HG03064 (cell line): ENCODE measurements around the gene EARS2.
"Not testable (repeated sequence)": the region's sequence is repeated elsewhere in the genome, so short reads cannot be mapped to it uniquely, and the experiment has no call there.

Source experiments
- ATAC-seq: cut with Tn5 transposase; IDR thresholded peaks from one replicate; pipeline ENCODE4 v1.9.1; 2021; ENCODE audit warnings: low read depth; ENCODE audit not compliant: unreplicated experiment

Gene EARS2

GRCh38 chr16:23556881-23557778 lies at the start of gene EARS2, which contains the start of gene UBFD1:
Gene EARS2 (minus strand): TSS chr16:23557350. CDS start chr16:23557343, 7 bp downstream.
Gene UBFD1 (plus strand): TSS chr16:23557727. CDS start chr16:23557743, 16 bp downstream.
- peak; percentile 91 for ATAC-seq

- no peak for ATAC-seq
Observed at GRCh38 chr16:23597003-23597756, 40.0 kb upstream of the EARS2 start.

- ATAC-seq: peak; percentile 84
Observed at GRCh38 chr16:23595951-23596720, 39.0 kb upstream of the EARS2 start, which contains the start of gene NDUFAB1. Gene NDUFAB1 (minus strand): TSS chr16:23596316. CDS start chr16:23596290, 26 bp downstream.

GRCh38 chr16:23595246-23595950 lies 38.2 kb upstream of the EARS2 start:
- peak; percentile 15 for ATAC-seq

GRCh38 chr16:23594186-23594585 lies 37.0 kb upstream of the EARS2 start:
- no peak for ATAC-seq

GRCh38 chr16:23590181-23590580 lies 33.0 kb upstream of the EARS2 start:
- ATAC-seq: no peak

- no peak for ATAC-seq
Observed at GRCh38 chr16:23587726-23588125, 30.6 kb upstream of the EARS2 start.

GRCh38 chr16:23584186-23585076 lies 27.3 kb upstream of the EARS2 start:
- no peak for ATAC-seq

- ATAC-seq: not testable (repeated sequence)
Observed at GRCh38 chr16:23583271-23583670, 26.1 kb upstream of the EARS2 start.

- no peak for ATAC-seq
Observed at GRCh38 chr16:23581764-23582163, 24.6 kb upstream of the EARS2 start.

GRCh38 chr16:23580391-23580790 lies 23.2 kb upstream of the EARS2 start:
- no peak for ATAC-seq

- no peak for ATAC-seq
Observed at GRCh38 chr16:23579371-23579770, 22.2 kb upstream of the EARS2 start.

GRCh38 chr16:23578101-23578830 lies 21.1 kb upstream of the EARS2 start:
- ATAC-seq: no peak

GRCh38 chr16:23577493-23577892 lies 20.3 kb upstream of the EARS2 start:
- no peak for ATAC-seq

- no peak for ATAC-seq
Observed at GRCh38 chr16:23575834-23576233, 18.7 kb upstream of the EARS2 start.

GRCh38 chr16:23573817-23574216 lies 16.7 kb upstream of the EARS2 start:
- no peak for ATAC-seq

GRCh38 chr16:23572394-23572793 lies 15.2 kb upstream of the EARS2 start:
- ATAC-seq: no peak

- no peak for ATAC-seq
Observed at GRCh38 chr16:23571895-23572294, 14.7 kb upstream of the EARS2 start.
